Measurements from ENCODE around the gene CHAT.
"Not testable (repeated sequence)": the region's sequence is repeated elsewhere in the genome, so short reads cannot be mapped to it uniquely, and the experiment has no call there.

Gene CHAT

GRCh38 chr10:49666685-49667084 is 52.8 kb downstream of the CHAT start:
- no peak overlapping the region for H3K27ac ChIP-seq
- DNase-seq (ENCODE audit: low read depth, low spot score), result no peak

- H3K27ac ChIP-seq, result no peak overlapping the region
- no peak for DNase-seq (ENCODE audit: low read depth, low spot score)
These were observed 54.2 kb downstream of the CHAT start for GRCh38 chr10:49667991-49668390.

GRCh38 chr10:49668684-49669083 is 54.8 kb downstream of the CHAT start:
- no peak overlapping the region for H3K27ac ChIP-seq
- DNase-seq (ENCODE audit: low read depth, low spot score), result no peak

- H3K27ac ChIP-seq, result no peak overlapping the region
- no peak for DNase-seq (ENCODE audit: low read depth, low spot score)
These were observed 65.1 kb downstream of the CHAT start for GRCh38 chr10:49678827-49679479.

DNA sequence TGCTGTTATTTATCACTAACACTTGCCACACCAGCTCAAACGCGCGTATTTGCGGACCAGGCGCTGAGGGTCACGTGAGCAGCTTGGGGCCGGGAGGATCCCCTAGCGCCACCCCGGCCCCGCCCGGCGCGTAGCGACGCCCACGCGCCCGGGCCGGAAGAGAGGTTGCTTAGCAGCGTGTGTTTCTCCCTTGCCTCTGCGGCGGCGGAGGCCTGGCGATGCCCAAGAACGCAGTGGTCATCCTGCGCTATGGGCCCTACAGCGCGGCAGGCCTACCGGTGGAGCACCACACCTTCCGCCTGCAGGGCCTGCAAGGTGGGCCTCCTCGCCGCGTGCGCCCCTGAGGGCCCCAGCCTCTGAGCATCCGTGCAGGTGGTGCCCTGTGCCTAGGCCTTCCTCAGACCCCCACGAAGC is 65.7 kb downstream of the CHAT start, which contains the start of gene C10orf53:
TSS of gene C10orf53 (plus strand) at position 172 of the 414 bp plus-strand sequence. CDS start at position 219, 47 bp downstream.
- DNase-seq (ENCODE audit: low read depth, low spot score), result no peak
- no peak within 1 kb of the TSS for H3K27ac ChIP-seq

DNA sequence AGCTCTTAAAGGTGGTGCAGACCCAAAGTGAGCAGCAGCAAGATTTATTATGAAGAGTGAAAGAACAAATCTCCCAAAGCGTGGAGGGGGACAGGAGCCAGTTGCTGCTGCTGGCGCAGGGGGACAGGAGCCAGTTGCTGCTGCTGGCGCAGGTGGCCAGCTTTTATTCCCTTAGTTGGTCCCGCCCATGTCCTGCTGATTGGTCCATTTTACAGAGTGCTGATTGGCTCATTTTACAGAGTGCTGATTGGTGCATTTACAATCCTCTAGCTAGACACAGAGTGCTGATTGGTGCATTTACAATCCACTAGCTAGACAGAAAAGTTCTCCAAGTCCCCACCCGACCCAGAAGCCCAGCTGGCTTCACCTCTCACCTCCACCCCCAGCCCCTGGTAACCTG is 68.6 kb downstream of the CHAT start:
- H3K27ac ChIP-seq; DNase-seq (ENCODE audit: low read depth, low spot score): not testable (repeated sequence)

GRCh38 chr10:49682879-49683278 is 69.0 kb downstream of the CHAT start:
- DNase-seq (ENCODE audit: low read depth, low spot score), result no peak
- no peak overlapping the region for H3K27ac ChIP-seq

- no peak overlapping the region for H3K27ac ChIP-seq
- no peak for DNase-seq (ENCODE audit: low read depth, low spot score)
These were observed 72.8 kb downstream of the CHAT start for GRCh38 chr10:49686651-49687050.

DNA sequence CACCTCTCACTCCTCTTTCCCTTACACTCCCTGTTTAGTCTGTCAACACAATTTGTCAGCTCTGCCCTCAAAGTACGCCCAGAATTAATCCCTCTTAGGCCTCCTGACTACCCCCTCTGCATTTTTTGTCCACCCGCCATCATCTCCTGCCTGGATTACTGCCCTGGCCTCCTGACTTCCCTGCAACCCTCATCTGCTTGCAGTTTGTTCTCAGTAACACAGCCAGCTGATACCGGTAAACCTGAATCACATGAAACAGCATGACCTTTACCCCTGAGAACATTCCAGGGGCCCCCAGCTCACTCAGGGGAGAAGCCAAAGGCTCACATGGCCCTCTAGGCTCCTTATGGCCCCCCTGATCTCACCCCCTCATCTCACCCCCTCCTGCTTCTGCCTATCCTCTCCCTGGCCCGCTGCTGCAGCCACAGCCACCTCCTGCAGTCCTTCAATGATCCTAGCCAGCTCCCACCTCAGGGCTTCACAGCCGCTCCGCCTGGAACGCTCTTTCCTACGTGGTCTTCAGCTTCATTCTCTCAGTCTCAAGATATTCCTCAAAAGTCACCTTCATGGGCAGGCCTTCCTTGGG is 74.5 kb downstream of the CHAT start:
- DNase-seq (ENCODE audit: low read depth, low spot score), result no peak
- H3K27ac ChIP-seq, result no peak overlapping the region

DNA sequence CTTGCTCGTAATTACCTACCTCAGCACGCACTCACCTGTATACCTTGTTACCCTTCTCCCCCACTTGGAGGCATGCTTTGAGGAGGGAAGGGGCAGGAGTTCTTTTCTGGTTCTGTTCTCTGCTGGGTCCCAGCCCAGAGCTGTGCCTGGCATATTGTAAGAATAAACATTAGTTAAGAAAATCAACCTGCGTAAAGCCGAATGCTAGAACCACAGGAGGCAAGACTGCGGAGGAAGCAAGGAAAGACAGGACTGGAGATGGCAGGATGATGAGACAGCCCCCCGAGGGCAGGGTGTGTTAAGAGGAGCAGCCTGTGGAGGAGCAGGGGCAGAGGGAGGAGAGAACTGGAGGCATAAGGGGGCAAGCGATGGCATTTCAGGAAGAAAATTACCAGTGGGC is 75.1 kb downstream of the CHAT start:
- no peak for DNase-seq (ENCODE audit: low read depth, low spot score)

DNA sequence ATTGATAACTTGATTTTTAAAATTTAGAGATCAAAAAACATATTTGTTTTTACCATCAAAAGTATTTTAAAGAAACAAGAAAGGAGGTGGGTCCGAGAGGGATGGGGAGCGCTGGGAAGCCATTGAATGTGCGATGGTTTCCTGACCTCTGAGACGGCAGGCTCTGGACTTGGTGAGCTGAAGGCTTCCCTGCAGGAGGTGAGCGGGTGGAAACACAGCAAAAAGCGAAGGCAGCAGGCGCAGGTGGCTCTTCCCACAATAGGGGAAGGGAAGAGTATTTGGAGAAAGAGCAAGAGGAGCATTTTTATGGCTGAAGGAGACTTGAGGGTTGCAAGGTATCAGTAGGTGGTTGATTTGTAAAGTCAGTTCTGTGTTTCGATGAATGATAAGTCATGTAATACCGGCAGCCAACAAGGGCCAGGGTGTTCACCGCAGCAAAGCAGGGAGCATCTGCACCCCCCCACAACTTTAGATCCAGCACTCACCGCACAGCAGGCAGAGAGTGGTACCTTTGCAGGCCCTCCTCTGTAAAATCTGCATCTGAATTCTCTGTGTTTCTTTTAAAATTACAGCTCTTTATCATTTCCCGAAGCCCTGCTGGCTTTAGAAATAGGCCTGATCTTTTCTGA is 76.2 kb downstream of the CHAT start:
- H3K27ac ChIP-seq, result no peak overlapping the region
- DNase-seq (ENCODE audit: low read depth, low spot score), result no peak

More for the DNA sequence above, 75.1 kb downstream of the CHAT start:
- H3K27ac ChIP-seq, result no peak overlapping the region

- no peak for DNase-seq (ENCODE audit: low read depth, low spot score)
- no peak overlapping the region for H3K27ac ChIP-seq
These were observed 77.0 kb downstream of the CHAT start for GRCh38 chr10:49690698-49691356.

DNA sequence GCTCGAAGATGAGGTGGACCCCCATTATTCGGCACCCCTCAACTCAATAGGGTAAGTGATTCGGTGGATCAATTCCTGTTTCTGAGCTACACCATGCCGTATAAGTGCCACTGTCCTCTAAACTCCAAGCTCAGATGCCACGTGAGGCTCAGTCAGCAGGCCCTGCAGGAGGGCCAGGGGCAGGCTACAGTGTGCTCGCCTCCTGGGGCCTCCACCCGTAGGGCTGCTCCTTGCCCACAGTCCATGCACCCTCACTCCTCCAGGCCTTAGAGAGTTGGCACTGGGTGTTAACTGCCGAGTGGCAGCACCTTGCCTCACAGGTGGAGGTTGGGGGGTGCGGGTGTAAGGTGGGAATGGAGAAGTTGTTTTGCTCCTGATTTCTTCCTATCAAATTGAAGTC is 77.8 kb downstream of the CHAT start:
- H3K27ac ChIP-seq, result no peak overlapping the region
- DNase-seq (ENCODE audit: low read depth, low spot score), result no peak

- H3K27ac ChIP-seq, result no peak overlapping the region
- DNase-seq (ENCODE audit: low read depth, low spot score), result no peak
These were observed 80.6 kb downstream of the CHAT start for GRCh38 chr10:49694466-49694865.

DNA sequence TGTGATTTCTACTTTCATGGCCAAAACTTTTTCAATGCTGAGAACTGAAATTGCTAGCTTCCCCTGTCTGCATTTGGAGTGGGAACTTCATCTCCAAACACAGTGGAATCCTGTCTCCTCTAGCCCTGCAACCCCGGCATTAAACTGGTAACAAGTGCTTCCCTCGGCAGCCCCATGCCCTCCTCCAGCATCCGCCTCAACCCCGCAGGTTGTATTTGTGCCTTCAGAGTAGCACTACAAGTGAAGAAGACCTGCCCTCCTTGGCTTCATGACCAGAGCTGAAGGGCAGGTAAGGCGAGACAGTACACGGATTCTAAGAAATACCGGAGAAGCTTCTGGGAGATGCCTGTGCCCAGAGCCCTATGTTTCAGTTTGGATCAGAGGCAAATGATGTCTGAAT is 82.5 kb downstream of the CHAT start:
- H3K27ac ChIP-seq, result no peak overlapping the region
- no peak for DNase-seq (ENCODE audit: low read depth, low spot score)

- no peak overlapping the region for H3K27ac ChIP-seq
- no peak for DNase-seq (ENCODE audit: low read depth, low spot score)
These were observed 84.8 kb downstream of the CHAT start for GRCh38 chr10:49698679-49699078.

DNA sequence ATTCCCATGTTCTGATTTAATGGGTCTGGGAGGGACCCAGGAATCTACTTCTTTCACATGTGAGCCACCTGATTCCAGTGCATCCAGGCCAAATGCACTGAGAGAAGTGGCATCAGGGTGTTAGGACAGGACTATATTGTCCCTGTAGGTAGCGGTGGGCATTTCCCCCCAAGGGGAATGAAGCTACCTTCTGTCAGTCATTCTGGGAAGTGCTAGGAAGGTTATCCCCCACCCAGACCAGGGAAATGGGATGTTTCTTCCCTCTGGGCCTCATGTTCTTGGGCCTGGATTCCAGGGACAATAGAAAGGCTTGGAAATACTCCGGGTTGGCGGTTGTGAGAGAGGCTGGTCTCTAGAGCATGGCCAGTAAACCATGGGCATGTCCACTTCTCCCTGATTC is 86.4 kb downstream of the CHAT start:
- H3K27ac ChIP-seq, result no peak overlapping the region
- no peak for DNase-seq (ENCODE audit: low read depth, low spot score)

- H3K27ac ChIP-seq, result no peak overlapping the region
- no peak for DNase-seq (ENCODE audit: low read depth, low spot score)
These were observed 87.2 kb downstream of the CHAT start for GRCh38 chr10:49700997-49701396.

DNA sequence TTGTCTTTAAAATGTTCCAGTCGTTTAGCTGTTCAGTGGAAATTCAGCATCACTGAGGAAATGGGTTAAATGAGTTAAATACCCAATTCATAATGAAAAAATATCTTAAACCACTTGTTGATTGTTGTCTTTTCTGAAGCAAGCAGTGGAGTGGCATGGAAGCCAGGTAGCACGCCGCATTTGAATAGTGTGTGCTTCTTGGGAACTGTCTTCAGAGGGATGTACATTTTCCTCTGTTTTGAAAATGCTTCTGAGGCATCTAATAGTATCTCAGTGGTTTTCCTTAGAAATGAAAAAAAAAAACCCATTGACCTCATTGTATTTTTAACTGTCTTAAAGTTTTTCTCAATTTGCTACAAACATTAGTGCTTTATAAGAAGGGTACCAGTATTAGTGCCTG is 93.7 kb downstream of the CHAT start:
- DNase-seq (ENCODE audit: low read depth, low spot score), result no peak

GRCh38 chr10:49709934-49710333 is 96.1 kb downstream of the CHAT start:
- DNase-seq (ENCODE audit: low read depth, low spot score), result no peak
- no peak overlapping the region for H3K27ac ChIP-seq

More for the DNA sequence above, 93.7 kb downstream of the CHAT start:
- H3K27ac ChIP-seq, result no peak overlapping the region

DNA sequence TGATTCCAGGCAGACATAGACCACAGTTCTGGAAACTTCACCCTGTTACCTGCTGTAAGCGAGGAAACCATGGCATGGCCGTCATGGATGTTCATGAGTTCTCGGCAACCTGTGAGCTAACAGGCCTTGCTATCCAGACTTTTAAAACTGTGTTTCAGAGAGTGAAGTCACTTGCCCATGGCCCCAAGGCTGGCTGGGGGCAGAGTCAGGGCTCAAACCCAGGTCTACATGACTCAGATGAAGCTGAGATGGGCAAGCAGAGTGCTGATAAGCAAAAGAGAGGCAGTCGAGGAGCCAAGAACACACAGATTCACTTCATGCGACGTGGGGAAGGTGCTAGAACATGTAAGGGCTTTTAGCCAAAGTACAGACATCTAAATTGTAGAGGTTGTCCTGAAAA is 97.1 kb downstream of the CHAT start:
- no peak for DNase-seq (ENCODE audit: low read depth, low spot score)
- H3K27ac ChIP-seq, result no peak overlapping the region
